Dermis blood vessel endothelial cell (primary cell): ENCODE measurements around the gene TPSD1. TPM values are rescaled to one million over a fixed set of nuclear protein-coding genes. Genes with fewer than 3 reads are reported as not detected.
"Not testable (repeated sequence)": the region's sequence is repeated elsewhere in the genome, so short reads cannot be mapped to it uniquely, and the experiment has no call there.

Source experiments
- DNase-seq: peaks from one replicate; pipeline ENCODE4 v3.0.0; 2010
- total RNA-seq: library from RNA; depleted of rRNA; stranded (reverse); fragments of >200 nt; gene quantifications from 2 replicates; pipeline ENCODE4 v1.2.3, GENCODE V29; 2014

TPSD1 gene
- total RNA-seq, 1 donor from 2014 or later, result not detected

DNA sequence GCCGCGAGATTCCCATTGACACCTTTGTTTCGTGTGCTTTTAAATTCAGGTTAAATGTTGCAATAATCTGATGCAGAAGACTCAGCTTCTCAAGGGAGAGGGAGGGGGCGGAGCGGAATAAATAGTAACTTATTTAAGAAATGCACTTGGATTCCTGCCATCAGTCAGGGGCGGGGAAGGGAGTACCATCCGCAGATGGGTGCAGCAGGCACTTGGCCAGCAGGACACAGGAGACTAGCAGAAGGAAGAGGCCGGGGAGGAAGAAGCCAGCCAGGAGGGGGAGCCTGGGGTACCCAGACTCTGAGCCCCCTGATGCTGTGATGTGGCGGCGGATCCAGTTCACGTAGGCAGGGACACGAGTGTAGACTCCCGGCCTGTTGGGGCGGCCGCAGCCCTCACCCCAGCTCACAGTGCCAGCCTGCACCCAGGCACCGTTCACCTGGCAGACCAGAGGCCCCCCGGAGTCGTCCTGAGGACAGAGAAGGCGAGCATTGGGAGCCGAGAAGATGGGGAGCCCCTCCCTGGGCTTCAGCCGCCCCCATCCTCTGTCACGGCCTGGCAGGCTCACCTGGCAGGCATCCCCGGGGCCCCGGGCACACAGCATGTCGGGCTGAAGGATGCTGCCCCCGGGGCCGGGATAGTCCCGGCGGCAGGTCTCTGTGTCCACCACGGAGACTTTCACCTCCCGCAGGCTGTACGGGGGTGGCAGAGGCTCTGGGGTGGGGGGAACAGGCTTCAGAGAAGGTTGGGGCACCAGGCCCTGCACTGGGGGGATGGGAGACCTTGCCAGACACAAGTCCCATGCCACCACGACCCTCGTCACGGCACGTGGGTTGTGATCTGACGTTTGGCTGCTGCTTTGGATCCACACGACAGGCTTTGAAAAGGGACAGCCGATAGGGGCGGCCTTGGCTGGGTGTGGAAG, 34.0 kb upstream of the TPSD1 start:
- no peak for DNase-seq

DNA sequence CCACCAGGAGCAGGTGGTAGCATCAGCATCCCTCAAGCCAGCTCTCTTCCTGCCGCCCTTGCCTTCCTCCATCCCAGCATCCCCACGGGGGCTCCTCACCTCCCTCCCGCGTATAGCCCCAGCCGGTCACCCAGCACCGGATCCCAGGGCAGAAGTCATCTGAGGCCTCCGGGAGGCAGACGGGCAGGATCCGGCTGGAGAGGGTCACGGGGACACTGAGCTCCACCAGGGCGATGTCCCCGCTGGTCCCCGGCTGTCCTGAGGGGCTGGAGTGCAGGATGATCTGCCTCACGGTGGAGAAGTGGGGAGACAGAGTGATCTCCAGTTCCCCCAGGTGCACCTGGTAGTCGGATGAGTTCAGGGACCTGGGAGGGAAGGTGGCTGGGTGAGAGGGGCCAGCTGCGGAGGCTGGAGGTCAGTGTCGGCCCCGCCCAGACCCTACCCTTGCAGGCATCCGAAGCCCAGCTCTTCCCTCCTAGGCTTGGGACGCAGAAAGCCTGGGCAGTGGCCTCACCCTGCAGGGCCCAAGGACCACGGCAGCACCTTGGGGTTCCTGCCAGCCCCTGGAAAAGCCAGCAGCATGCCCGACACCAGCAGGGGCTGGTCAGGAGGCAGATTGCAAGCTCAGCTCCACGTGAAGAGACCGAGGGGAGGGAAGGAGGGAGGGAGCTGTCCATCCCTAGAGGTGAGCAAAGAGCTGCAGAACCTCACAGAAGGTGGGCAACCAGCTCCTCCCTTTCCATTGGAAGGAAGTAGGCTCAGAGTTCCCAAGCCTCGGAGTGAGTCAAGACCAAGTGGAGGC, 33.1 kb upstream of the TPSD1 start:
- DNase-seq, result no peak

GRCh38 chr16:1223355-1224214, 32.3 kb upstream of the TPSD1 start:
- DNase-seq, result no peak

DNA sequence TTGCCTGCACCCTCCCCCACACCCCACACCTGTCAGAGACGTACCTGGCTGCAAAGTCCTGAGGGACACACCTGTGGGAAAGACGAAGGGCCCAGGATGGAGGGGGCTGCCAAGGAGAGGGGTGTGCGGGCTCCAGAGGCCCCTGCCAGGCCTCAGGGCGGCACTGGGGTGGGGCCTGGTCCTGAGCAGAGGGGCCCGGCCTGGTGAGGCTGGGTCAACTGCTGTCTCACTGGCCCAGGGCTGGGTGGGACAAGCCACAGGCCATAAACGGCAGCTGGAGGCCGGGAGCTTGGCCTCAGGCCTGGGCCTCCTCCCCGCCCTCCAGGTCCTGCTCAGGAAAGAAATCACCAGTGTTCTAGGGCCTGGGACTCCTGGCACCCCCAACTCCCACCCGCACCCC, 31.3 kb upstream of the TPSD1 start:
- no peak for DNase-seq

DNA sequence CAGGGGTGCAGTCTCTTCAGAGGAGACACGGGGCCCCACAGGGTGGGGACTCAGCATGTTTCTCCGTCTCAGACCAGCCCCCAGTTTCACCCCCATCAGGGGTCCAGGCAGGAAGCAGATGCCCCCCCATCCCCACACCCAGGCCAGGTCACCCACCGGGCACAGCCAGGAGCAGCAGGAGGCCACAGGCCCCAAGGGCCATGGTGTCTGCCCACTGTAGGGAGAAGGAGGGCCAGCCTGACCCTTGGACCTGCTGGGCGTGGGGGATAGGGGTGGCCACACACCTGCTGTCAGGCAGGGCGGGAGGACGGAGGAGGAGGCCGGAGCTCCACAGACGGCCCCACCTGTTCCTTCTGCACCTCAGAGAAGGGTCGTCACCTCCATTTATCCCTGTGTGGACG, 30.8 kb upstream of the TPSD1 start, which contains the start of gene TPSG1:
Gene TPSG1, minus strand, starts transcription at position 218 of the 401 bp plus-strand sequence. Its CDS starts 16 bp downstream, at position 202.
- DNase-seq, result no peak

DNA sequence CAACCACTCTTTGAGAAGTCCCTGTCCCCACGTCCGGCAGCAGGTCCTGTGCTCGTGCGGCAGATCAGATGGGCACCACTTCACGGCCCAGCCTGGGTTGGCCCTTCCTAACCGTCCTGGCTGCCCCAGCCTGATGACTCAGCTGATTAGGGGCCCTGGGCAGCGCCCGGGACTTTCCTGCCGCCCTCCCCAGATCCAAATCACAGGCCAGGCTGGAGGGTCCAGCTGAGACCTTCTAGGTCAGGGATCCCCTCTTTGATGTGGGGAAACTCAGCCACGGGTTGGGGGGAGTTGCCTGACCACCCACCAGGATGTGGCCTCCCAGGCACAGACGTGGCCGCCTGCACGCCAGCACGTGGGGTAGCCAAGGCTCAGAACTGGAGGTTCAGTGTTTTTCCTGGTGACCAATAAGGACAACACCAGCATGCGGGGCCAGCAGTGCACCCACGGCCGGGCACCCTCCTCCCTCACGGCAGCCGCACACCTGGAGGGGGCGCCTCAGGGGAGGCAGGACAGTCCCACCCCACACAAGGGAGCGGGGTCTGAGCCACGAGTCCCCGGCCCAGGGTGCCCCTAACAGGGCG, 30.0 kb upstream of the TPSD1 start:
- DNase-seq, result not testable (repeated sequence)

- DNase-seq, result not testable (repeated sequence)
These were observed 29.2 kb upstream of the TPSD1 start for GRCh38 chr16:1226692-1227091.

GRCh38 chr16:1228227-1228626, 27.6 kb upstream of the TPSD1 start:
- not testable (repeated sequence) for DNase-seq

DNA sequence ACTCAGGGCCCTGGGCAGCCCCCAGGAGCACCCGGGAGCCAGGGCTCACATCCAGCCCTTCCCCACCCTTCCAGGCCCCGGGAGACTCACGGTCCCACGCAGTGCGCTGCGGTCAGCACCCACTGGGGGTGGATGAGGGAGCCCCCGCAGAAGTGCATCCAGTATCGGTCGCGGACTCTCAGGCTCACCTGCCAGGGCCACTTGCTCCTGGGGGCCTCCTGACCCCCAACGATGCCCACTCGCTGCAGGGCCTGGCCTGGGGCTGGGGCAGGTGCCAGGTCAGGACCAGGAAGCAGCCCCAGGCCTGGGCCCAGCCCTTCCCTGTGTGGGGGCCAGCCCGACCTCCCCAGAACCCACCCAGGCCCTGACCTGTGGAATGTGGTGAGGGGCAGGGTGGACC, 26.4 kb upstream of the TPSD1 start:
- not testable (repeated sequence) for DNase-seq

DNA sequence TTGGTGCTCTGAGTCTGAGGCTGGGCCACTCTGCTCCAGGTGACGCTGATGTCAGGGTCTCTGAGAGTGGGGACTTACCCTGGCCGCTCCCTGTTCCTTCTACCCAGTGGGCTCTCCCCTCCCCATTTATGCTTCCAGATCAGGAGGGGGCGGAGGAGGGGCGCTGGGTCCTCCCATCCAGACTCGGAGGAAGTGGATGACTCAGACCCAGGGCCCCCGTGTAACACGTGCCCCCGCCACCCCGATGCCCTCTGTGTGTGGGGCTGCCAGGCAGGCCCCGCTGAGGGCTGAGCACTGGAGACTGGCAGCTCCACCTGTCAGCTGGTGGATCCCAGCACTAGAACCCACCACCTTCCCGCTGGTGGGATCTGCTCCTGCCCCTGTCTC, 25.8 kb upstream of the TPSD1 start, which contains the start of gene TPSB2:
Gene TPSB2, minus strand, starts transcription at position 101 of the 387 bp plus-strand sequence. CDS start 233 bp downstream, outside the sequence.
- not testable (repeated sequence) for DNase-seq

DNA sequence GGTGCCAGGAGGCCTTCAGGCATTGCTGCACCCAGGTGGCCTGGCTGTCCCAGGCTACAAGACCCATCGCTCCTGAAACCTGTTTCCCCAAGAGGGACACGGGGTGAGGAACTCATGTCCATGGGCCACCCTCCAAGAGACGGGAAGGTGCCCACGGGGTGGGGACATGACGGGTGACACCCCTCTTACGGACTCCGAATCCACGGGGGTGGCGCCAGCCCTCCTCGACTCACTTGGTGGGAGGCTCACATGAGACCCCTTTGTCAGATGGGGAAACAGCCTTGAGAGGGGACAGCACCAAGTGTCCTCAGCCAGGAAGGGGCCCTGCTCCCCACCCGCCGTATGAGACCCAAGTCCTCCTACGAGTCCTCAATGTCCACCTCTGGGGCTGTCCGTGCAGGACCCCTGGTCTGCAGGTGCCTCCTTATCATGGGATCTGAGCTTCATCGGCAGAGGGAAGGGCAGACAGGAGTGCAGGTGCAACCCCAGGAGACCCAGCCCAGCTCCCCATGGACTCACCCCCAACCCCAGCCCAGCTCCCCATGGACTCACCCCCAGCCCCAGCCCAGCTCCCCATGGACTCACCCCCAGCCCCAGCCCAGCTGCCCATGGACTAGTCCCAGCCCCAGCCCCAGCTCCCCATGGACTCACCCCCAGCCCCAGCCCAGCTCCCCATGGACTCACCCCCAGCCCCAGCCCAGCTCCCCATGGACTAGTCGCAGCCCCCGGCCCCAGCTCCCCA, 25.2 kb upstream of the TPSD1 start:
- not testable (repeated sequence) for DNase-seq

- DNase-seq, result not testable (repeated sequence)
These were observed 24.6 kb upstream of the TPSD1 start for GRCh38 chr16:1231301-1231700.

DNA sequence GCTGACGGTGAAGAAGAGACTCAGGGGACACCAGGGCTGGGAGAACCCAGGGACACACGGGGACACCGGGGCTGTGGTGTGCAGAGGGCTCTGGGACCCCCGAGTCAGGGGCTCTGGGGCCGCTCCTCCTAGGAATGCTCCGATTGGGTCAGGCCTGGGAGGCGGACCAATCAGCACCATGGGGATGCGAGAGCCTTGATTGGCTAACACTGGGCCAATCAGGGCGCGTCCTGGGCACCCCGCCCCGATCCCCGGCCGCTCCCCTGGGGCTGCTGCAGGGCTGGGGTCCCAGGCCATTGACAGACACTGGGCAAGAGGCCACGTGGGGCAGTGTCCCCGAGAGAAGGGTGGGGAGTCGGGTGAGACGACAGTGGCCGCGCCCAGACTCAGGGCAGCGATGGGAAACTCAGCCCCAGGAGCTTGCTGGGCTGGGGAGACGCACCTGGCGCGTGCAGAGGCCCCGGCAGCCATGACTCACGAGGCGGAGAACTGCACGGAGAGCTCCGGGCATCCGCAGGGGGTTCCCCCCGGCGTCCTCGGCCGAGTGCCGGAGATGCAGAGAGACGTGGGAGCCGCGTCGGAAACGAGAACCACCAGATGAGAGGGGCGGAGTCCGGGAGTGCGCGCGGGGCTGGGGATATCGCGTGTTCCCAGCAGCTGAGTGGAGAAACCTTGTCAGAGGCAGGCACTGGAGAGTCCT, 23.7 kb upstream of the TPSD1 start:
- DNase-seq, result not testable (repeated sequence)

GRCh38 chr16:1236659-1237058, 19.2 kb upstream of the TPSD1 start:
- DNase-seq, result not testable (repeated sequence)

DNA sequence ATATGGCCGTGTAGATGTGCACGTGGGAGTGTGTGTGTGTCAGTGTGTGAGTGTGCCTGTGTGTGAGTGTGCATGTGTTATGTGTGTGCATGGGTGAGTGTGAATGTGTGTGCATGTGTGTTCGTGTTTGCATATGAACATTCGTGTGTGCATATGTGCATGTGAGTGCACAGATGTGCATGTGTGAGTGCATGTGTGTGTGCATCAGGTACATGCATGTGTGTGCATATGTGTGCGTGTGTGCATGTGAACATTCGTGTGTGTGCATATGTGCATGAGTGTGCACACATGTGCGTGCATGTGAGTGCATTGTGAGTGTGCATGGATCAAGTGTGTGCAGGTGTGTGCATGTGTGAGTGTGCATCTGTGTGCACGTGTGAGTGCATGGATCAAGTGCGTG, 17.9 kb upstream of the TPSD1 start:
- DNase-seq, result no peak

DNA sequence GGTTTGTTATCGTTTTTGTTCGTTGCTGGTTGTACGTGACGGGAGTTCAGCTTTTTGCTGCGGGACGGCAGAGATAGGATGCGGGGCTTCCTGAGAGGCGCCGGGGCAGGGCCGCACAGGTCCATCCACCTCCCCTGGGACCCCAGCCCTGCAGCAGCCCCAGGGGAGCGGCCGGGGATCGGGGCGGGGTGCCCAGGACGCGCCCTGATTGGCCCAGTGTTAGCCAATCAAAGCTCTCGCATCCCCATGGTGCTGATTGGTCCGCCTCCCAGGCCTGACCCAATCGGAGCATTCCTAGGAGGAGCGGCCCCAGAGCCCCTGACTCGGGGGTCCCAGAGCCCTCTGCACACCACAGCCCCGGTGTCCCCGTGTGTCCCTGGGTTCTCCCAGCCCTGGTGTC, 17.0 kb upstream of the TPSD1 start:
- not testable (repeated sequence) for DNase-seq

DNA sequence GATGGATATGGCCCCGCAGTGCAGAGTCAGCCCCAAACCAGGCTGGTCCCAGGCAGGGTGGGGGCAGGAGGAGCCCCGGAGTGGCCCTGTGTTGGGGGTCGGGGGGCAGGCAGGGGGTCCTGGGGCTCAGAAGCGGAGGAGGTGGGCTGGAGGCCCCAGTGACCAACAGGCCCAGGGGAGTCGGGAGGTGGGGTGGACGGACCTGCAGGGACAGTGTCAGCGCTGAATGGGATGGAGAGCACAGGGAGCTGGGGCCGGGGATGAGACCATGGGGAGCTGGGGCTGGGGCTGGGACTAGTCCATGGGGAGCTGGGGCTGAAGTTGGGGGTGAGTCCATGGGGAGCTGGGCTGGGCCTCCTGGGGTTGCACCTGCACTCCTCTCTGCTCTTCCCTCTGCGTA, 16.3 kb upstream of the TPSD1 start:
- DNase-seq, result not testable (repeated sequence)

DNA sequence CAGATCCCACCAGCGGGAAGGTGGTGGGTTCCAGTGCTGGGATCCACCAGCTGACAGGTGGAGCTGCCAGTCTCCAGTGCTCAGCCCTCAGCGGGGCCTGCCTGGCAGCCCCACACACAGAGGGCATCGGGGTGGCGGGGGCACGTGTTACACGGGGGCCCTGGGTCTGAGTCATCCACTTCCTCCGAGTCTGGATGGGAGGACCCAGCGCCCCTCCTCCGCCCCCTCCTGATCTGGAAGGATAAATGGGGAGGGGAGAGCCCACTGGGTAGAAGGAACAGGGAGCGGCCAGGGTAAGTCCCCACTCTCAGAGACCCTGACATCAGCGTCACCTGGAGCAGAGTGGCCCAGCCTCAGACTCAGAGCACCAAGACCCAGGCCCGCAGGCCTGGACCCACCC, 15.4 kb upstream of the TPSD1 start, which contains the start of gene TPSAB1:
Gene TPSAB1, plus strand, starts transcription at position 270 of the 400 bp plus-strand sequence. CDS start 234 bp downstream, outside the sequence.
- not testable (repeated sequence) for DNase-seq

GRCh38 chr16:1241081-1241480, 14.8 kb upstream of the TPSD1 start:
- not testable (repeated sequence) for DNase-seq

DNA sequence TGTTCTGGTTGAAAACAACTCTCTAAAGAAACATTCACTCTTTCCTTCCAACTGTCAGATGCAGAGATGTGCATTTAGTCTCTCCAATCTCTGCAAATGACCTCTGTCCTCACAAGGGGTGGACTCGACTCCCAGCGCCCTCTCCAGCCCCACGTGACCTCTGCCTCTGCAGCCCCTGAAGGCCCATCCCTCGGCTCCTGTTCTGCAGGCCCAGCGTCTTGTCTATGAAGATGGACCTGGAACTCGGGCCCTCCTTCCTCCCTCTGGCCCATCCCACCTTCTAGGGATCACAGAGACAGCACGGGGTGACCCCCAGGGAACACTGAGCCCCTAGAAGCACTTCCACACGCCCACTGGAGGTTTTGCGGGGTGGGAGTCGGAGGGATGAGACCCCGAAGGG, 12.5 kb upstream of the TPSD1 start:
- DNase-seq, result not testable (repeated sequence)
